ACC112 (cell line): Measurements from ENCODE around the gene DSCAM.

Experiments
- H2AFZ ChIP-seq: fragments of 200-600 bp; sonication (generic); one replicate; pipeline ENCODE4 v1.6.0; 2017; ENCODE audit warnings: antibody characterized with exemption, low read length; ENCODE audit not compliant: unreplicated experiment
- H3K27ac ChIP-seq: fragments of 200-600 bp; sonication (generic); 2 replicates; pipeline ENCODE4 v1.5.1; 2014; ENCODE audit warnings: low read depth, mild to moderate bottlenecking, antibody characterized with exemption, low read length, moderate library complexity
- H3K27me3 ChIP-seq: fragments of 200-600 bp; sonication (generic); 2 replicates; pipeline ENCODE4 v1.6.1; 2014; ENCODE audit warnings: mild to moderate bottlenecking, antibody characterized with exemption, low read length, moderate library complexity, mixed read lengths; ENCODE audit not compliant: insufficient read depth
- H3K36me3 ChIP-seq: fragments of 200-600 bp; sonication (generic); 2 replicates; pipeline ENCODE4 v1.6.1; 2016; ENCODE audit warnings: mild to moderate bottlenecking, antibody characterized with exemption, low read length, moderate library complexity, mixed read lengths; ENCODE audit not compliant: insufficient read depth
- H3K4me1 ChIP-seq: fragments of 200-600 bp; sonication (generic); one replicate; pipeline ENCODE4 v1.6.1; 2016; ENCODE audit warnings: low read length, mixed read lengths; ENCODE audit not compliant: insufficient read depth, unreplicated experiment, control insufficient read depth
- H3K4me3 ChIP-seq: fragments of 200-600 bp; sonication (generic); 2 replicates; pipeline ENCODE4 v1.5.1; 2014; ENCODE audit warnings: mild to moderate bottlenecking, low read depth, low read length
- H3K79me2 ChIP-seq: fragments of 200-600 bp; sonication (generic); one replicate; pipeline ENCODE4 v1.6.0; 2016; ENCODE audit warnings: low read length; ENCODE audit not compliant: control insufficient read depth, unreplicated experiment, insufficient read depth

The DSCAM gene

GRCh38 chr21:40853956-40854688 is 7.2 kb upstream of the DSCAM start:
- no peaks in the 10 kb centered on the region for H3K4me1 ChIP-seq
- no peak overlapping the region for H3K27ac ChIP-seq
- H2AFZ ChIP-seq = no peak overlapping the region
- H3K4me3 ChIP-seq = no peak overlapping the region
- no peaks in the 10 kb centered on the region for H3K79me2 ChIP-seq
- no peaks in the 10 kb centered on the region for H3K27me3 ChIP-seq
- H3K36me3 ChIP-seq = no peaks in the 10 kb centered on the region

- H3K27me3 ChIP-seq = 0 out of 2 replicates have a peak, but pooled peaks cover 3% of the 10 kb centered on the region
Measured at GRCh38 chr21:40852563-40852962, 5.6 kb upstream of the DSCAM start.

GRCh38 chr21:40851749-40852148 is 4.8 kb upstream of the DSCAM start:
- H3K27me3 ChIP-seq = 0 out of 2 replicates have a peak, but pooled peaks cover 7% of the 10 kb centered on the region
- H2AFZ ChIP-seq = no peak overlapping the region
- H3K4me1 ChIP-seq = no peaks in the 10 kb centered on the region
- H3K36me3 ChIP-seq = no peaks in the 10 kb centered on the region
- H3K4me3 ChIP-seq = no peak overlapping the region
- H3K27ac ChIP-seq = no peak overlapping the region
- no peaks in the 10 kb centered on the region for H3K79me2 ChIP-seq

More at GRCh38 chr21:40852563-40852962, 5.6 kb upstream of the DSCAM start:
- Histone ChIP-seq H3K79me2 (no peaks in the 10 kb centered on the region), H3K27ac (no peak overlapping the region), H3K36me3 (no peaks in the 10 kb centered on the region), H3K4me3 (no peak overlapping the region), H2AFZ (no peak overlapping the region), H3K4me1 (no peaks in the 10 kb centered on the region)

- peaks cover 10% of the 10 kb centered on the region; the same call in 1 of the 2 replicates for H3K27me3 ChIP-seq
- no peaks in the 10 kb centered on the region for H3K36me3 ChIP-seq
- H3K4me3 ChIP-seq = no peak overlapping the region
- H2AFZ ChIP-seq = no peak overlapping the region
- H3K4me1 ChIP-seq = no peaks in the 10 kb centered on the region
- no peaks in the 10 kb centered on the region for H3K79me2 ChIP-seq
- H3K27ac ChIP-seq = no peak overlapping the region
Measured at GRCh38 chr21:40850071-40850470, 3.1 kb upstream of the DSCAM start.

GRCh38 chr21:40847951-40848350 is 993 bp upstream of the DSCAM start:
- Histone ChIP-seq H3K36me3 (no peaks in the 10 kb centered on the region), H2AFZ (no peak overlapping the region), H3K27me3 (peaks cover 10% of the 10 kb centered on the region; the same call in 1 of the 2 replicates), H3K79me2 (no peaks in the 10 kb centered on the region), H3K4me1 (no peaks in the 10 kb centered on the region), H3K4me3 (no peak overlapping the region), H3K27ac (no peak overlapping the region)

GRCh38 chr21:40846103-40846502 is 855 bp downstream of the DSCAM start:
- Histone ChIP-seq H3K27ac (no peak overlapping the region), H3K79me2 (no peaks in the 10 kb centered on the region), H3K4me1 (no peaks in the 10 kb centered on the region), H3K36me3 (no peaks in the 10 kb centered on the region), H3K27me3 (peaks cover 10% of the 10 kb centered on the region; the same call in 1 of the 2 replicates), H2AFZ (no peak overlapping the region), H3K4me3 (no peak overlapping the region)

GRCh38 chr21:40845441-40845995 is 1.4 kb downstream of the DSCAM start:
- Histone ChIP-seq H3K36me3 (no peaks in the 10 kb centered on the region), H3K27me3 (peaks cover 10% of the 10 kb centered on the region; the same call in 1 of the 2 replicates), H3K79me2 (no peaks in the 10 kb centered on the region), H3K4me3 (no peak overlapping the region), H3K4me1 (no peaks in the 10 kb centered on the region), H2AFZ (no peak overlapping the region), H3K27ac (no peak overlapping the region)

GRCh38 chr21:40844935-40845334 is 2.0 kb downstream of the DSCAM start:
- Histone ChIP-seq H2AFZ (no peak overlapping the region), H3K4me3 (no peak overlapping the region), H3K79me2 (no peaks in the 10 kb centered on the region), H3K4me1 (no peaks in the 10 kb centered on the region), H3K36me3 (no peaks in the 10 kb centered on the region), H3K27ac (no peak overlapping the region), H3K27me3 (peaks cover 10% of the 10 kb centered on the region; the same call in 1 of the 2 replicates)

- Histone ChIP-seq H3K27ac (no peak overlapping the region), H3K27me3 (peaks cover 4% of the 10 kb centered on the region; the same call in 1 of the 2 replicates)
Measured at GRCh38 chr21:40842197-40842552, 4.8 kb downstream of the DSCAM start.

GRCh38 chr21:40841524-40842196 is 5.3 kb downstream of the DSCAM start:
- Histone ChIP-seq H3K27me3 (peaks cover 3% of the 10 kb centered on the region; the same call in 1 of the 2 replicates), H3K4me1 (no peaks in the 10 kb centered on the region), H2AFZ (no peak overlapping the region), H3K27ac (no peak overlapping the region), H3K4me3 (no peak overlapping the region), H3K79me2 (no peaks in the 10 kb centered on the region), H3K36me3 (no peaks in the 10 kb centered on the region)

More at GRCh38 chr21:40842197-40842552, 4.8 kb downstream of the DSCAM start:
- no peaks in the 10 kb centered on the region for H3K36me3 ChIP-seq
- H2AFZ ChIP-seq = no peak overlapping the region
- no peaks in the 10 kb centered on the region for H3K4me1 ChIP-seq
- H3K4me3 ChIP-seq = no peak overlapping the region
- no peaks in the 10 kb centered on the region for H3K79me2 ChIP-seq
